Heart left ventricle (tissue), 13 donors: ENCODE results near the gene TMEM182.
A peak's percentile ranks its signal among the peaks of the same experiment; 100 is the strongest.

ENCODE experiments used
- POLR2A ChIP-seq, 2 donors: fragments of 450-650 bp; IDR thresholded peaks; one replicate each; pipeline ENCODE4 v1.6.1; 2017; ENCODE audit warnings: antibody characterized with exemption in 2 of 2, mild to moderate bottlenecking in 2 of 2, moderate library complexity in 2 of 2
- TF ChIP-seq, protein P1 (sequence below), 12 donors: fragments of 200-600 bp; sonication (generic) in 4 of 12; IDR thresholded peaks; one replicate each; pipeline versions ENCODE4 v1.5.0 to v1.8.0; 2018 to 2022; ENCODE audit warnings: antibody characterized with exemption in 12 of 12, mild to moderate bottlenecking in 5 of 12
- donor health status: ischemic (EF 13 %, LVEDD 7.1; RV severe dilation, severe dysfunction).
- donor health status: DM: no; HTN: yes; CAD: no.
- donor health status: DM: no; HTN: no; CAD: no.
- donor health status: ischemic (EF 25% LVEDD 6.9; RV normal size, moderate dysfunction).
- donor health status: ischemic (EF 25% LVEDD 5.7; RV mildly dilated, moderate dysfunction).
- donor health status: ischemic (EF 35%, LVEDD 5.7; RV mildly dilated, moderate dysfunction).
- donor health status: nonischemic (EF 11% LVEDD 7.7; RV severe dilation, severe dysfunction).
- donor health status: DM: yes; HTN: yes; CAD: no.
- donor health status: PGD.
- donor health status: ischemic (EF 29% LVEDD 5.4; RV normal size, mild dysfunction).
- donor health status: nonischemic (EF 23%, LVEDD 6.1; RV moderate dilation, normal function).

GRCh38 chr2:102753563-102754159 lies 8.2 kb upstream of the TMEM182 start:
- TF ChIP-seq POLR2A (IDR thresholded peaks at IDR 0.05) = no peak
- TF ChIP-seq, protein P1, sequence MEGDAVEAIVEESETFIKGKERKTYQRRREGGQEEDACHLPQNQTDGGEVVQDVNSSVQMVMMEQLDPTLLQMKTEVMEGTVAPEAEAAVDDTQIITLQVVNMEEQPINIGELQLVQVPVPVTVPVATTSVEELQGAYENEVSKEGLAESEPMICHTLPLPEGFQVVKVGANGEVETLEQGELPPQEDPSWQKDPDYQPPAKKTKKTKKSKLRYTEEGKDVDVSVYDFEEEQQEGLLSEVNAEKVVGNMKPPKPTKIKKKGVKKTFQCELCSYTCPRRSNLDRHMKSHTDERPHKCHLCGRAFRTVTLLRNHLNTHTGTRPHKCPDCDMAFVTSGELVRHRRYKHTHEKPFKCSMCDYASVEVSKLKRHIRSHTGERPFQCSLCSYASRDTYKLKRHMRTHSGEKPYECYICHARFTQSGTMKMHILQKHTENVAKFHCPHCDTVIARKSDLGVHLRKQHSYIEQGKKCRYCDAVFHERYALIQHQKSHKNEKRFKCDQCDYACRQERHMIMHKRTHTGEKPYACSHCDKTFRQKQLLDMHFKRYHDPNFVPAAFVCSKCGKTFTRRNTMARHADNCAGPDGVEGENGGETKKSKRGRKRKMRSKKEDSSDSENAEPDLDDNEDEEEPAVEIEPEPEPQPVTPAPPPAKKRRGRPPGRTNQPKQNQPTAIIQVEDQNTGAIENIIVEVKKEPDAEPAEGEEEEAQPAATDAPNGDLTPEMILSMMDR (IDR thresholded peaks at IDR 0.05) = peak; percentile 68 to 87 (median 80)
